ENCODE results near the gene THEM5. TPM values are rescaled to one million over a fixed set of nuclear protein-coding genes. Genes with fewer than 3 reads are reported as not detected.

THEM5 gene
- total and polyA plus RNA-seq, 10 donors = 0.47 TPM; not detected in 9

DNA sequence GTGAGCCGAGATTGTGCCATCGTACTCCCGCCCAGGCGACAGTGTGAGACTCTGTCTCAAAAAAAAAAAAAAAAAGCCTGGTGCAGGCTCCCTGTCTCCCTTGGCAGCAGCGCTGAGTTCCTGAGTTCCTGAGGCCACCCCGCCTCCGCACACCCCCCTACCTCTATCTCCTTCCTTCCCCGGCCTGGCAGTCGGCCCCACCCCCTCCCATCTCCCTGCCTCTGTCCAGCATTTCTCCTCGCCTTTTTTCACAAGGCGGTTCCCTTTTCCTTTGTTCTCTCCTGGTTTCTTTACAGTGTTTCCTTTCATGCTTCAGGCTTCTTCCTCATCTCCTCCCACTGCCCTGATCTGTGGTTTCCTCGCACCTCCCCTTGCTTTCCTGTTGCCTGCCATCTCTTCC, 24.6 kb downstream of the THEM5 start:
- H3K4me1 ChIP-seq = peaks cover 6 to 48% (median 27%) of the 10 kb centered on the region in 6 donors
- H3K36me3 ChIP-seq = no peaks in the 10 kb centered on the region
- intact Hi-C loops (cut with DNase I; ENCODE audit: low total_unique reads) = no loop called here
- 3 to 9% (median 5%) methylated on average over 11 to 12 of the region's 12 CpGs for WGBS, 5 donors
- no peak for DNase-seq
- H3K27ac ChIP-seq = peak overlapping the region in 2 of 8 donors; percentile 8 to 65
- peaks cover 0 to 23% (median 0%) of the 10 kb centered on the region in 7 donors for H3K27me3 ChIP-seq (replicated peaks in 1 of 7)
- no peaks in the 10 kb centered on the region for H3K9me3 ChIP-seq
- no peak for TF ChIP-seq POLR2A (IDR thresholded peaks at IDR 0.05)
- no peak for TF ChIP-seq POLR2AphosphoS5 (IDR thresholded peaks at IDR 0.05)
- no peak for TF ChIP-seq CTCF (IDR thresholded peaks at IDR 0.05 in 8 of 11, conservative IDR thresholded peaks at IDR 0.05 in 3 of 11)
- H3K4me3 ChIP-seq = no peak overlapping the region

DNA sequence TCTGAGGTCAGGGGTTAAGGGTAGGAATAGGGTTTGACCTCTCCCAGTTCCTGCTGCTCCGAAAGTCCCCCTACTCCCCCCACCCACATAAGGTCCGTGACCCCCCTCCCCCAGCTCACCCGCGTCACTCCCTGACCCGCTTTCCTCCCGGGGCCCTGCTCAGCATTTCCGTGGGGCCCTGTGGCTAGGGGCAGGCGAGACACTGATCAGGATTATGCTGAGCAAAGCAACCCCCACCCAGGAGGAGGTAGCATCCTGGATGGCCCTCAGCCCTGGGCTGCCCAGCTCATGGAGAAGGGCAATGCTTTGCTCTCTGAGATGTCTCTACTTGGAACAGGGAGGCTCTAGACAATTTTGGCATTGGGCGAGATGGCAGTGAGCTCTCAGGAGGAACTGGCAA, 25.7 kb downstream of the THEM5 start:
- TF ChIP-seq CTCF (IDR thresholded peaks at IDR 0.05 in 8 of 11, conservative IDR thresholded peaks at IDR 0.05 in 3 of 11) (no peak), POLR2AphosphoS5 (IDR thresholded peaks at IDR 0.05) (no peak), POLR2A (IDR thresholded peaks at IDR 0.05) (no peak)
- Histone ChIP-seq H3K27me3 (replicated peaks in 1 of 7) (peaks cover 0 to 27% (median 0%) of the 10 kb centered on the region in 7 donors), H3K4me3 (no peak overlapping the region), H3K27ac (peak overlapping the region in 2 of 8 donors; percentile 42 to 45), H3K9me3 (no peaks in the 10 kb centered on the region), H3K36me3 (no peaks in the 10 kb centered on the region), H3K4me1 (peaks cover 6 to 43% (median 27%) of the 10 kb centered on the region in 6 donors)
- WGBS, 5 donors = 17 to 30% (median 21%) methylated on average over 7 to 9 of the region's 9 CpGs
- intact Hi-C loops (cut with DNase I; ENCODE audit: low total_unique reads) = no loop called here
- DNase-seq = no peak

- Histone ChIP-seq H3K27ac (peak overlapping the region in 2 of 8 donors; percentile 15 to 38), H3K9me3 (no peaks in the 10 kb centered on the region), H3K4me1 (peaks cover 6 to 40% (median 28%) of the 10 kb centered on the region in 6 donors), H3K4me3 (peak overlapping the region in 2 of 8 donors; percentile 24 to 30), H3K27me3 (replicated peaks in 1 of 7) (peaks cover 0 to 32% (median 0%) of the 10 kb centered on the region in 7 donors), H3K36me3 (no peaks in the 10 kb centered on the region)
- 65 to 76% (median 71%) methylated on average over 17 to 21 of the region's 21 CpGs for WGBS, 5 donors
- TF ChIP-seq POLR2A (IDR thresholded peaks at IDR 0.05) (no peak), POLR2AphosphoS5 (IDR thresholded peaks at IDR 0.05) (no peak), CTCF (IDR thresholded peaks at IDR 0.05 in 8 of 11, conservative IDR thresholded peaks at IDR 0.05 in 3 of 11) (no peak)
- intact Hi-C loops (cut with DNase I; ENCODE audit: low total_unique reads) = no loop called here
- DNase-seq = no peak
These were observed 27.5 kb downstream of the THEM5 start for GRCh38 chr1:151825751-151826660.

GRCh38 chr1:151825204-151825603, 28.3 kb downstream of the THEM5 start:
- intact Hi-C loops (cut with DNase I; ENCODE audit: low total_unique reads) = no loop called here
- WGBS, 5 donors = 66 to 84% (median 81%) methylated on average over 5 to 9 of the region's 9 CpGs
- TF ChIP-seq POLR2AphosphoS5 (IDR thresholded peaks at IDR 0.05) (no peak), CTCF (IDR thresholded peaks at IDR 0.05 in 8 of 11, conservative IDR thresholded peaks at IDR 0.05 in 3 of 11) (no peak), POLR2A (IDR thresholded peaks at IDR 0.05) (no peak)
- no peaks in the 10 kb centered on the region for H3K36me3 ChIP-seq
- DNase-seq = no peak
- H3K4me1 ChIP-seq = peaks cover 6 to 38% (median 25%) of the 10 kb centered on the region in 6 donors
- H3K4me3 ChIP-seq = peak overlapping the region in 2 of 8 donors; percentile 24 to 30
- peaks cover 0 to 32% (median 0%) of the 10 kb centered on the region in 7 donors for H3K27me3 ChIP-seq (replicated peaks in 1 of 7)
- H3K27ac ChIP-seq = peak overlapping the region in 2 of 8 donors; percentile 8 to 15
- H3K9me3 ChIP-seq = no peaks in the 10 kb centered on the region

All from spleen (tissue), 11 donors.